Skeletal muscle tissue (tissue), 4 donors: ENCODE measurements around the gene NGB. TPM values are rescaled to one million over a fixed set of nuclear protein-coding genes. Genes with fewer than 3 reads are reported as not detected.
"Not testable (repeated sequence)": the region's sequence is repeated elsewhere in the genome, so short reads cannot be mapped to it uniquely, and the experiment has no call there.

Experiments used
- H3K27ac ChIP-seq: one replicate; pipeline ENCODE4 v1.7.0; 2013; ENCODE audit warnings: mild to moderate bottlenecking, low read depth, low read length, inconsistent platforms
- H3K27me3 ChIP-seq, 3 donors: one replicate each; pipeline ENCODE4 v1.7.0; 2013; ENCODE audit warnings: low read length in 3 of 3; ENCODE audit not compliant: control insufficient read depth in 3 of 3, insufficient read depth in 3 of 3
- H3K36me3 ChIP-seq, 3 donors: one replicate each; pipeline ENCODE4 v1.7.0; 2013; ENCODE audit warnings: low read length in 3 of 3; ENCODE audit not compliant: control insufficient read depth in 3 of 3, insufficient read depth in 3 of 3
- H3K4me1 ChIP-seq, 3 donors: one replicate each; pipeline ENCODE4 v1.7.0; 2013; ENCODE audit warnings: low read length in 3 of 3, mild to moderate bottlenecking in 3 of 3; ENCODE audit not compliant: control insufficient read depth in 3 of 3, insufficient read depth in 3 of 3
- H3K4me3 ChIP-seq, 3 donors: one replicate each; pipeline ENCODE4 v1.7.0; 2013; ENCODE audit warnings: low read length in 3 of 3
- H3K9ac ChIP-seq, 3 donors: one replicate each; pipeline ENCODE4 v1.7.0; 2013; ENCODE audit warnings: low read length in 3 of 3, mild to moderate bottlenecking in 3 of 3, moderate library complexity in 2 of 3, low read depth in 1 of 3
- H3K9me3 ChIP-seq, 3 donors: one replicate each; pipeline ENCODE4 v1.7.0; 2013; ENCODE audit warnings: low read length in 3 of 3; ENCODE audit not compliant: control insufficient read depth in 3 of 3
- total RNA-seq: library from RNA; depleted of rRNA; stranded (reverse); fragments of >200 nt; gene quantifications from one replicate; pipeline ENCODE4 v1.2.3, GENCODE V29; 2014
- donor health status: Osteomylitis.

The NGB gene
- total RNA-seq, 1 donor from 2014 or later = not detected

DNA sequence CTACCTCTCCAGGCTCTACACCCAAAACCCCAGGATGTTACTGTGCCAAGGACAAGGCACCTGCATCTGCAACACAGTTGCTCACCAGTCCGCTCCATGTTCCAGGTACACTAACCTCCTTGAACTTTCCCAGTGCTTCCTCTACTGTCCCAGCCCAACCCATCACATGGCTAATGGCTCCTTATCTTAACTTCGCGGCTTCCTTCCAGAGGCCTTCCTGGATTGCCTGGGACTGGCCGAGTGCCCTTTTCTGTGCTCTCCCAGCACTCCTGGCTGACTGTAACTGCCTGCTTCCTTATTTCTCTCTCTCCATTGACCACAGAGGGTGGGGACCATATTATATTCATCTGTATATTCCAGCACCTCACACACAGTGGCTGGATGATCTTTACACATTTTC is 28.8 kb upstream of the NGB start:
- Histone ChIP-seq H3K36me3 (peaks cover 25 to 37% (median 32%) of the 10 kb centered on the region in 3 donors), H3K9ac (no peak overlapping the region), H3K27ac (no peak overlapping the region), H3K27me3 (no peaks in the 10 kb centered on the region), H3K4me3 (no peak overlapping the region), H3K9me3 (no peaks in the 10 kb centered on the region), H3K4me1 (peaks cover 12 to 33% (median 22%) of the 10 kb centered on the region in 3 donors)

DNA sequence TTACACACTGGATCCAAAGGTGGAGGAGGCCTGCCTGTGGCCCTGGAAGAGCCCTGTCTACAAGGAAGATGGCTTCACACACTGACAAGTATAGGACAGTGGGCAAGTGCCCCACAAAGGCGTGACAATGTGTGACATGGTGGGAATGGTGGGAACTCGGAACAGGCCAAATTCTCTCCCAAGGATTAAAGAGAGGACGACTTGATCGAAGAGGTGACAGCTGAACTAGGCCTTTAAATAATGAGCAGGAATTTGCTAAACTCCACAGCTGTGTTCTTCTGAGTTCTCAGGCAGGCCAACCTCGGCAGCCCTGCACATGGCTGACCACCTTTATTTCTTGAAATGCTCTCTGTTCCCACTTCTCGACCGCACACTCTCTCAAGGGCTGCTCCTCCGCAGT is 25.9 kb upstream of the NGB start:
- no peak overlapping the region for H3K4me3 ChIP-seq

DNA sequence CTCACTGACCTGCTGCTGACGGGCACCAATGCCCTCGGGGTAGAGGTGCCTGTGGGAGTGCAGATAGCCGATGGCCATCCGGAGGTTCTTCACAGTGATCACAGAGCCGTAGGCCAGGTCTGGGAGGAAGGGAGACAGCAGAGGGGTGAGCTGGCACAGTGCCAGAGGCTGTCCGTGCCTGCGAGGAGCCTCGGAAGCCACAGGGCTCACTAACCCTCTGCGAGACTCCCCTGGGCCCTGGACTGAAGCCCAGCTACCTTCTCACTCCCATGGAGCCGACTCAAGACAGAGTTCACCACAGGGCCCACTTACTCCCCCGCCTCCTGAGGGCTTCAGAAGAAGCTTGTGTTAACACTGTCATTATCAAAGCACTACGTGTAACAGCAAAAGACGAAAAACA is 25.1 kb upstream of the NGB start:
- Histone ChIP-seq H3K27me3 (no peaks in the 10 kb centered on the region), H3K9me3 (no peaks in the 10 kb centered on the region), H3K4me1 (peaks cover under 1 to 5% (median 3%) of the 10 kb centered on the region in 3 donors), H3K36me3 (peaks cover 32 to 45% (median 35%) of the 10 kb centered on the region in 3 donors), H3K27ac (no peak overlapping the region), H3K4me3 (no peak overlapping the region), H3K9ac (no peak overlapping the region)

More for the DNA sequence above, 25.9 kb upstream of the NGB start:
- H3K9me3 ChIP-seq = no peaks in the 10 kb centered on the region
- peaks cover 32 to 43% (median 35%) of the 10 kb centered on the region in 3 donors for H3K36me3 ChIP-seq
- no peak overlapping the region for H3K9ac ChIP-seq
- H3K27me3 ChIP-seq = no peaks in the 10 kb centered on the region
- no peak overlapping the region for H3K27ac ChIP-seq
- peaks cover 6 to 12% (median 9%) of the 10 kb centered on the region in 3 donors for H3K4me1 ChIP-seq

DNA sequence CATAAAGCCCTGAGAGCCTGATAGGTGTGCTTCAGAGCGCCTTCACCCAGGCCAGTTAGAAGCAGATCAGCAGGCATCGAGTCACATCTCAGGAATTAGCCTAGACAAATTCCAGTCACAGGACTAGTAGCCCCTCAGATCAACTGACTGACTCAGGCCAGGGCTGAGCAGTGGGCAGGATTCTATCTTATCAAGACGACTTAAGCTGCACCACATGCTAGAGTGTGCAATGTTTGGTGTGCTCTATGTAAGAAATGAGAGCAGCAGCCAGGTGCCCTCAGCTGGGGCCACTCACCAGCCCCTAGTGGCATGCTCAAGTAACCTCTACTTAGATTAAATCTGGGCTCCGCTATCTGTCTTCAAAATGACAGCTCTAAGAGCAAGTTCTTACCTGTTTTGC is 19.7 kb upstream of the NGB start:
- Histone ChIP-seq H3K27ac (no peak overlapping the region), H3K36me3 (peaks cover 22 to 48% (median 46%) of the 10 kb centered on the region in 3 donors), H3K9ac (no peak overlapping the region), H3K4me1 (no peaks in the 10 kb centered on the region), H3K4me3 (no peak overlapping the region), H3K9me3 (no peaks in the 10 kb centered on the region), H3K27me3 (no peaks in the 10 kb centered on the region)

DNA sequence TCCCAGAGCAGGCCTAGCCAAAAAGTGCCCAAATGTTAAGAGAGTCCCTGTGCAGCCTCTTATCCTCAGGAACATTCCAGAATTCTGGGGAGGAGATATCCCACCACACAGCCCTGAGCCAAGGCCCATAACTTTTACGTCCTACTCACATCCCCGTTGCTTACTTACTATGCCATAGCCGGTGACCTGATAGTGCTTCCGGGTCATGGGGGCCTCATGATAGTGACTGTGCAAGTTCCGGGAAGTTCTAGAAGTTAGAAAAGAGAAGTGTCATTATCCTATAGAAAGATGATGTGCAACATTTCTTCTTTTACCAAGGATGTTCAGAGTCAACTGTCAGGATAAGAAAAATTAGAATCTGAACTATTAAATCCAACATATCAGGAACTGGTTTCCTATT is 15.6 kb upstream of the NGB start:
- no peak overlapping the region for H3K4me3 ChIP-seq
- H3K9ac ChIP-seq = no peak overlapping the region
- H3K27me3 ChIP-seq = no peaks in the 10 kb centered on the region
- H3K4me1 ChIP-seq = no peaks in the 10 kb centered on the region
- H3K27ac ChIP-seq = no peak overlapping the region
- peaks cover 36 to 73% (median 69%) of the 10 kb centered on the region in 3 donors for H3K36me3 ChIP-seq
- no peaks in the 10 kb centered on the region for H3K9me3 ChIP-seq

DNA sequence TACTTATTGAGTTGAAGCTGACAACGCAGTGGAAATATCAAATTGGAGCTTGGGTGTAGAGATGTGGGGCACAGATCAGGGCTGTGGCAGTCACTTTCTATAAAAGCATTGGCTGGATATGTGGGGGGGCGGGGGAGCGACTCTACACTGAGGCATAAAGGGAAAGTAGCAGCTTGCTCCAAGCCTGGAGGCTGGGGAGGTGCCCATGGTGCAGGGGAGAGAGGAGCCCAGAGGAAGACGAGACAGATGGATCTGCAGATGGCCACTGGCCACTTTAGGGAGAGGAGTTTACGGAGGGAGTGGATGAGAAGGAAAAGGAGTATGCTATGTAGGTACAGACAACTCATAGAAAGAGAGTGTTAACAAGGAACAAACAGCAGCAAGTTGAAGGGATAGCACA is 13.5 kb upstream of the NGB start:
- H3K9me3 ChIP-seq = no peaks in the 10 kb centered on the region
- peaks cover 40 to 74% (median 72%) of the 10 kb centered on the region in 3 donors for H3K36me3 ChIP-seq
- H3K27me3 ChIP-seq = no peaks in the 10 kb centered on the region
- no peaks in the 10 kb centered on the region for H3K4me1 ChIP-seq
- H3K4me3 ChIP-seq = no peak overlapping the region
- H3K9ac ChIP-seq = no peak overlapping the region
- no peak overlapping the region for H3K27ac ChIP-seq

DNA sequence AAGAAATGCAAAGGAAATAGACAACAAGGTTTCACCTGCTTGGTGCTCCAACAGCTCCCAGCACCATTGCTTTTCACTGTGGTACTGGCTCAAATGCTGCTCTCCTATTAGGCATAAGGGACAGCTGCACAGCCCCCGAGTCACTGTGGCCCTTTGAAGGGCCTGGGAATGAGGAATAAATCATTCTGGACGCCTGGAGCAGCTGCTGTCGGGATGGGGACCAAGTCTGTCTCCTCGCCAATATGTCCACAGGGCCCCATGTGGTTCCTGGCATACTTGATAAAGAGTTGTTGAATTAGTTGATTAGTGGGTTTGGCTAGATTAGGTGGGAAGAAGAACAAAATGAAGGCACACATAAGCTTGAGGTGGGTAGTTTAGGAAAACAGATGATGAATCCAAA is 13.1 kb upstream of the NGB start:
- H3K27ac ChIP-seq = no peak overlapping the region
- no peaks in the 10 kb centered on the region for H3K27me3 ChIP-seq
- no peak overlapping the region for H3K9ac ChIP-seq
- no peaks in the 10 kb centered on the region for H3K4me1 ChIP-seq
- H3K9me3 ChIP-seq = no peaks in the 10 kb centered on the region
- no peak overlapping the region for H3K4me3 ChIP-seq
- peaks cover 43 to 78% (median 76%) of the 10 kb centered on the region in 3 donors for H3K36me3 ChIP-seq

DNA sequence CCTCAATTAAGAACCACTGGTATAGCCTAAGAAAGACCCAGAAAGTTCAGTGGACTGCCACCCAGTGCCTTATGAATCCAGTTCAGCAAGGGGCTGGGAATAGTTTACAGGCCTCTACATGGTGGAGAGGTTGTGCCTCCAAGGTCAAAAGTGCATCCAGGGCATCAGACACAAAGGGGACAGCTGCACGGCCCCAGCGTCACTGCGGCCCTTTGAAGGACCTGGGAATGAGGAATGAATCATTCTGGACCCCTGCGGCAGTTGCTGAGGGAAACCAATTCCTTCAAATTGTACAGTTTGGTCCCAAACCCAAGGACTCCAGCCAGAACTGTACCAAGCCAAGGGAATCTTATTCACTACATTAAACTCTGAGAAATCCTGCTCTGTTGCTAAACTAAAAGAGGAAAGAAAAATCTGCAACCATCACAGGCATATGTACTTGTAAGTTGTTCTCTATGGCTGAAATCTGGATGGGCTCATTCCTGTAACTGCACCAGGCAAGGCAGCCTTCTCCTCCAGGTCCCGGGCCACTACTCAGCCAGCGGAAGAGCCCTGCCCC is 10.9 kb upstream of the NGB start:
- H3K36me3 ChIP-seq = peaks cover 55 to 84% (median 79%) of the 10 kb centered on the region in 3 donors
- H3K4me3 ChIP-seq = no peak overlapping the region
- no peak overlapping the region for H3K9ac ChIP-seq
- H3K4me1 ChIP-seq = no peaks in the 10 kb centered on the region
- H3K27ac ChIP-seq = no peak overlapping the region
- no peaks in the 10 kb centered on the region for H3K9me3 ChIP-seq
- H3K27me3 ChIP-seq = no peaks in the 10 kb centered on the region

DNA sequence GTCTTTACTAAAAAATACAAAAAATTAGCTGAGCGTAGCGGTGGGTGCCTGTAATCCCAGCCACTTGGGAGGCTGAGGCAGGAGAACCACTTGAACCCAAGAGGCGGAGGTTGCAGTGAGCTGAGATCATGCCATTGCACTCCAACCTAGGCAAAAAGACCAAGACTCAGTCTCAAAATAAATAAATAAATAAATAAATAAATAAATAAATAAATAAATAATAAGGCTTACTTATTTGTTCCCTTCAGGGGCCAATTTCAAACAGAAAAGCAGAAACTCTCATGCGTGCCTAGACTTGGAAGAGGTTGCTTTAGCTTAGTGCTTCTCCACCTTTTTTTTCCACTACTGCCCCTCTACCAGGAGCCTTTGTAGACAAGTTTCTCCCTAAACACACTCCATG is 9.9 kb upstream of the NGB start:
- not testable (repeated sequence) for H3K4me3 ChIP-seq, H3K27ac ChIP-seq, H3K27me3 ChIP-seq, H3K9ac ChIP-seq, H3K9me3 ChIP-seq, H3K4me1 ChIP-seq
- peaks cover 54 to 81% (median 76%) of the 10 kb centered on the region in 3 donors for H3K36me3 ChIP-seq

DNA sequence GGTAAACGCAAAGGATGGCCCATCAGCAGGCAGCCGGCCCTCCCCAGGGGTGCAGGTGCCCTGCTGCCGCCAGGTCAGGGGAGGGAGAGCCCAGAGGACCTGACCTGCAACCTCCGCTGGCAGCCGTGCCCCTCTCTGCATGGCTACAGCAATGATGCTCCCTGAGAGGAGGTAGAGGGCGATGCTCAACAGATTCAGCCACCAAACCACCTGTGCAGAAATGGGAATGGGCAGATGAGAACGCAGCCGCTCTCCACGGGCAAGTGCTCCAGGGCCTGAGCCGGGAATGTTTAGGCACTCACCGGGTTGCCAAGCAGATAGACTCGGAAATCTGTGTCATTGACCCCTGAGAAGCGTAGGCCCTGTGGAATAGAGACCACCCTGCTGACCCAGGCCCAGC is 8.7 kb upstream of the NGB start:
- Histone ChIP-seq H3K27ac (no peak overlapping the region), H3K36me3 (peaks cover 54 to 69% (median 65%) of the 10 kb centered on the region in 3 donors)

More for the DNA sequence above, 8.7 kb upstream of the NGB start:
- Histone ChIP-seq H3K27me3 (no peaks in the 10 kb centered on the region), H3K4me3 (no peak overlapping the region), H3K4me1 (no peaks in the 10 kb centered on the region), H3K9ac (no peak overlapping the region), H3K9me3 (no peaks in the 10 kb centered on the region)
